Heart left ventricle (tissue), 13 donors: Measurements from ENCODE around the gene PTPRN2.

ENCODE experiments used
- CTCF ChIP-seq, 12 donors: fragments of 200-600 bp; sonication (generic) in 4 of 12; IDR thresholded peaks; one replicate each; pipeline versions ENCODE4 v1.5.0 to v1.8.0; 2018 to 2022; ENCODE audit warnings: antibody characterized with exemption in 12 of 12, mild to moderate bottlenecking in 5 of 12
- POLR2A ChIP-seq, 2 donors: fragments of 450-650 bp; IDR thresholded peaks; one replicate each; pipeline ENCODE4 v1.6.1; 2017; ENCODE audit warnings: antibody characterized with exemption in 2 of 2, mild to moderate bottlenecking in 2 of 2, moderate library complexity in 2 of 2
- donor health status: ischemic (EF 13 %, LVEDD 7.1; RV severe dilation, severe dysfunction).
- donor health status: DM: no; HTN: yes; CAD: no.
- donor health status: DM: no; HTN: no; CAD: no.
- donor health status: ischemic (EF 25% LVEDD 6.9; RV normal size, moderate dysfunction).
- donor health status: ischemic (EF 25% LVEDD 5.7; RV mildly dilated, moderate dysfunction).
- donor health status: ischemic (EF 35%, LVEDD 5.7; RV mildly dilated, moderate dysfunction).
- donor health status: nonischemic (EF 11% LVEDD 7.7; RV severe dilation, severe dysfunction).
- donor health status: DM: yes; HTN: yes; CAD: no.
- donor health status: PGD.
- donor health status: ischemic (EF 29% LVEDD 5.4; RV normal size, mild dysfunction).
- donor health status: nonischemic (EF 23%, LVEDD 6.1; RV moderate dilation, normal function).

GRCh38 chr7:158556721-158557440, 30.7 kb downstream of the PTPRN2 start:
- TF ChIP-seq CTCF (IDR thresholded peaks at IDR 0.05): no peak
- TF ChIP-seq POLR2A (IDR thresholded peaks at IDR 0.05): no peak
